Parathyroid adenoma (tissue), 2 donors: ENCODE measurements around the gene CYSTM1.

Source experiments
- H2AFZ ChIP-seq: fragments of 300-600 bp; sonication (generic); one replicate; pipeline ENCODE4 v1.7.0; 2017; ENCODE audit warnings: antibody characterized with exemption, mild to moderate bottlenecking
- H3K27ac ChIP-seq: fragments of 300-600 bp; sonication (generic); one replicate; pipeline ENCODE4 v1.7.0; 2017
- H3K27me3 ChIP-seq: fragments of 300-600 bp; sonication (generic); one replicate; pipeline ENCODE4 v1.7.0; 2017; ENCODE audit warnings: low read length; ENCODE audit not compliant: control insufficient read depth, insufficient read depth
- H3K36me3 ChIP-seq: fragments of 300-600 bp; sonication (generic); one replicate; pipeline ENCODE4 v1.7.0; 2017; ENCODE audit warnings: low read length; ENCODE audit not compliant: control insufficient read depth, insufficient read depth
- H3K4me1 ChIP-seq: fragments of 300-600 bp; sonication (generic); one replicate; pipeline ENCODE4 v1.7.0; 2017; ENCODE audit warnings: control low read depth
- H3K4me2 ChIP-seq: fragments of 300-600 bp; sonication (generic); one replicate; pipeline ENCODE4 v1.7.0; 2017; ENCODE audit warnings: low read length
- H3K4me3 ChIP-seq: fragments of 300-600 bp; sonication (generic); one replicate; pipeline ENCODE4 v1.7.0; 2017; ENCODE audit warnings: low read depth, low read length
- H3K79me2 ChIP-seq: fragments of 300-600 bp; sonication (generic); one replicate; pipeline ENCODE4 v1.7.0; 2017; ENCODE audit warnings: control low read depth
- H3K9ac ChIP-seq: fragments of 300-600 bp; sonication (generic); one replicate; pipeline ENCODE4 v1.7.0; 2017; ENCODE audit warnings: mild to moderate bottlenecking
- H3K9me3 ChIP-seq: fragments of 300-600 bp; sonication (generic); one replicate; pipeline ENCODE4 v1.7.0; 2017; ENCODE audit warnings: low read length; ENCODE audit not compliant: control insufficient read depth
- TF ChIP-seq, protein P1 (sequence below): fragments of 300-600 bp; sonication (generic); IDR thresholded peaks from one replicate; pipeline ENCODE4 v1.7.0; 2017; ENCODE audit warnings: antibody characterized with exemption, mild to moderate bottlenecking
- donor health status: primary hyperparathyroidism.

CYSTM1 gene

DNA sequence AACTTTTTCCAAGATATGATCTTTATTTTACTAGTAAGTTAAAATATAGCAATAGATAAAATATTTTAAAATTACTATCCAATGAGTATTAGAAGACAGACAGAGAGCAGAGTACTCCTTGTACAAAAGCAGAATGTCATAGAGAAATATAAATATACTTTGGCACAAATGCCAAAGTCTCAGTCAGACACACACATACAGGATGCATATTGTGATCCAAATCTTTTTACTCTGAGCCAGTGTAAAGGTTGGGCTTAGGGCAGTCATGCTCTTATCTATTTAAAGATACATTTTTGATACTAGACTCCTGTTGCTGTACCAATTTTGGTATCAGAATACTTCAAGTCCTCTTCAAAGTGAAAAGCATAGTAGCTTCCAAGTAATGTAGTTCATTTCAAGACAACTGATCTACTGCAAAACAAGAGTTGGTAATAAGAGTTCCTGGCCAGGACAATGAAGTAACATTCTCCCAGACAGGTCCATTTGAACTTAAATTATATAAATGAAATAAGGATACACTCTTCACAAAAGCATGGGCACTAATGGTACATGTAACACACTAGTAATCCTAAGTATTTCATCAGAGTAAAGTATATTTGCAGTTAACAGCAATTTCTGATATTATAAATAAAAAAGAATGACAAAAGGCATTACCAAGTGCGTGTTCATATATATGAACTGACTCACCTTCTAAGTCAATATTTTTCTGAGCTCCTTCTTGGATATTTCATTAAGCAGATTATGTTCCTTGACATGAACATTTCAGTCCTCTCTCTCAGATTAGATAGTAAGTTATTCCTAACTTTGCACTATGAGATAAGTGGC, 117.4 kb downstream of the CYSTM1 start:
- Histone ChIP-seq H3K4me1 (no peaks in the 10 kb centered on the region), H3K4me2 (no peak overlapping the region), H3K9me3 (no peaks in the 10 kb centered on the region), H3K27me3 (no peaks in the 10 kb centered on the region), H3K27ac (peak overlapping the region; percentile 40), H2AFZ (no peak overlapping the region), H3K4me3 (no peak overlapping the region), H3K9ac (no peak overlapping the region), H3K36me3 (no peaks in the 10 kb centered on the region), H3K79me2 (peaks cover 43% of the 10 kb centered on the region)
- TF ChIP-seq, protein P1, sequence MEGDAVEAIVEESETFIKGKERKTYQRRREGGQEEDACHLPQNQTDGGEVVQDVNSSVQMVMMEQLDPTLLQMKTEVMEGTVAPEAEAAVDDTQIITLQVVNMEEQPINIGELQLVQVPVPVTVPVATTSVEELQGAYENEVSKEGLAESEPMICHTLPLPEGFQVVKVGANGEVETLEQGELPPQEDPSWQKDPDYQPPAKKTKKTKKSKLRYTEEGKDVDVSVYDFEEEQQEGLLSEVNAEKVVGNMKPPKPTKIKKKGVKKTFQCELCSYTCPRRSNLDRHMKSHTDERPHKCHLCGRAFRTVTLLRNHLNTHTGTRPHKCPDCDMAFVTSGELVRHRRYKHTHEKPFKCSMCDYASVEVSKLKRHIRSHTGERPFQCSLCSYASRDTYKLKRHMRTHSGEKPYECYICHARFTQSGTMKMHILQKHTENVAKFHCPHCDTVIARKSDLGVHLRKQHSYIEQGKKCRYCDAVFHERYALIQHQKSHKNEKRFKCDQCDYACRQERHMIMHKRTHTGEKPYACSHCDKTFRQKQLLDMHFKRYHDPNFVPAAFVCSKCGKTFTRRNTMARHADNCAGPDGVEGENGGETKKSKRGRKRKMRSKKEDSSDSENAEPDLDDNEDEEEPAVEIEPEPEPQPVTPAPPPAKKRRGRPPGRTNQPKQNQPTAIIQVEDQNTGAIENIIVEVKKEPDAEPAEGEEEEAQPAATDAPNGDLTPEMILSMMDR = no peak
